HG03060 (cell line): Measurements from ENCODE around the gene AGO3.

Experiments used
- ATAC-seq: cut with Tn5 transposase; IDR thresholded peaks from one replicate; pipeline ENCODE4 v1.9.1; 2021; ENCODE audit warnings: low read depth, moderate number of reproducible peaks; ENCODE audit not compliant: unreplicated experiment

The AGO3 gene

DNA sequence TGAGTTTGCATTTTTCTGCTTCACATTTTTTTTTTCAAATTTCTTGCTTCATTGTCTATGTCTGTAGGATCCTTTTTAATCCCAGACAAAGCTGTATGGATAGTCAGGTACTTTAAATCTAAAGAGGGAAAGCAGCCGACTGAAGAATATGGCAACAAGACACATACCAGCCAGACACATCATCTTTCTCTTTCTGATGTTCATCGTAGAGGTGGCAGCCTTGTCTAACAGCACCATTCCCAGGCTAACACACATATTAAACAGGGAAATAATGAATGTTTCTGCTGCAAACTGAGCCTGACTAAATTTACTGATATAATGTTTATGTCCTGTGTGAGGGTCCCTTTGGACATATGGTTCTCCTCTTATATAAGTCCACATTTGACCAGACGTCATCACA lies 149.3 kb downstream of the AGO3 start:
- ATAC-seq: no peak

DNA sequence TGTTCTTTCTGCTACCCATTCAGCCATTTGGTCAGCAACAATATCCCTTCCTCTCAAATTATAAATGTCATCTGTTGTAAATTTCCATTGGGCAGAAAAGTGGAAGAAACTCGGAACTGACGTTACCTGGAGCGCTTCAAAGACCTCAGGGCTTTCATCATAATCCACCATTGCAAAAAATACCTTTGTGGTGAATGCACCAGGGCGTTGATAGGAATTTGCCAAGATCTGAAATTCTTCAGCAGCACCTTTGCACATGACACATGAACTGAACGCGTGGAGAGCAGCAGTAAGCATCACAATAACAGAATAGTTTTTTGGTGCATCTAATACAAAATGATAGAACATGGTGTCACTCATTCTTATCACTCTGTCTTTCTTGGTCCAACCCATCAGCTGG lies 149.9 kb downstream of the AGO3 start:
- no peak for ATAC-seq

DNA sequence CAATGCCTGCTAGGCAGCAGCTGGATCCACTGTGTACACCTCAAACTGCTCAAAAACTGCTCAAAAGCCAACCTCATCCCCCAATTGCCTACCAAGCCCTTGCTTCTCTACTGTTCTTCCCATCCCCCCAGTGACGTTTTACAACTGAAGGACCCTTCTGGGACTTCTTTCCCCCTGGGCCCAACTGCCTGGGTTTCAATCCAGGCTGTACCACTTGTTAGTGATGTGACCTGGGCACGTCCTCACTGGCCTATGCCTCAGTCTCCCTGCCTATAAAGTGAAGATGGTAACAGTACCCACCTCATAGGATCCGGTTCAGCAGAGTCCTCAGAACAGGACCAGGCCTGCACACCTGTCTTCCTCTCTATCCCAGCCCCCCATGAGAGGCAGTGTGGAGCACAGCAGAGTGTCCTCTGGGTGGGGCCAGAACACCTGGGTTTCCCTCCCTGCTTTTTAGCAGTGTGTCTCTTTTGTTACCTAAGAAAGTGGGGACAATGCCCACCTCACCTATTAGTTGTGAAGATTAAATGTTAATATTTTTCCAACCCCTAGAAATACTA lies 151.1 kb downstream of the AGO3 start:
- ATAC-seq: no peak

DNA sequence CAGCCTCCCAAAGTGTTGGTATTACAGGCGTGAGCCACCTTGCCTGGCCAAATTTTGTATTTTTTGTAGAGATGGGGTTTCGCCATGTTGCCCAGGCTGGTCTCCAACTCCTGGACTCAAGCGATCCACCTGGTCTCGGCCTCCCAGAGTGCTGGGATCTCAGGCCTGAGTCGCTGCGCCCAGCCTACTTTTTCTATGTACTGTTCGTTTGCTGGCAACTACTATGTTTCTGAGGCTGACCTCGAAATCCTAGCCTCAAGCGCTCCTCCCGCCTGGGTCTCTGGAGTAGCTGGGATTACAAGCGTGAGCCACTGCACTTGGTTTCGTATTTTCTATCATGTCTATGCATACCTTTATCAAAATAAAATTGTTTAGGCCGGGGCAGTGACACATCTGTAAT lies 152.3 kb downstream of the AGO3 start:
- ATAC-seq: no peak

DNA sequence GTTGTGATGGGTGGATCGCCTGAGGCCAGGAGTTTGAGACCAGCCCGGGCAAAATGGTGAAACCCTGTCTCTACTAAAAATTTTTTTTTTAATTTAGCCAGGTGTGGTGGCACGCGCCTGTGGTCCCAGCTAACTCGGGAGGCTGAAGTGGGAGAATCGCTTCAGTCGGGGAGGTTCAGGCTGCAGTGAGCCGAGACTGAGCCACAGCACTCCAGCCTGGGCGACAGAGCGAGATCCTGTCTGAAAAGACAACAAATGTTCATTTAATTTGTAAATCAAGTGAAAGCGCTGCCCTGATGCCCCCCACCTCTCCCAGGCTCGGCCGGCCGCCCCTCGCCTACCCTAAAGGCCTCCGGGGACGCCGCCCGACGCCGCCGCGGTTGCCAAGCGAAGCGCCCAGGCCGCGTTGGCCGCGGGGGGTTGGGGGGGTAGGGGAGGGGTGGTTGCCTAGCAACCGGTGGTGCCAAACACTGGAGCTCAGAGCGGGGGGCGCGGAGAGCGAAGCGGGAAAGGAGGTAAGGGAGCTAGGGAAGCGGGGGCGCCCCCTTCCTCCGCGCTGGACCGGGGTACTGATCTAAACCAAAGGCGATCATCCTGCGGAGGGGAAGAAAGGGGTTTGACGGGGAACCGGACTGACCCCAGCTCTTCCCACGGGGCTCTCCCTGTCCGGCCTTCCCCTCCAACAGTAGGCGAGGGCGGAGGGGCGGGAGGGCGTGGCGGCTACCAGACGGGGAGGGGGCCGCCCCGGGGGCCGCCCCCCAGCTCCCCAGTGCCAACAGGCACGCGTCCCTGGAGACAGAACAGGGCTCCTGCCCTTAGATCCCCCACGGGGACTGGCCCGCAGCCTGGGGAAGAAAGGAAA lies 153.0 kb downstream of the AGO3 start, which contains the start of gene TEKT2:
TSS of gene TEKT2 (plus strand) at position 460 of the 862 bp plus-strand sequence. CDS start 828 bp downstream, outside the sequence.
- no peak for ATAC-seq

DNA sequence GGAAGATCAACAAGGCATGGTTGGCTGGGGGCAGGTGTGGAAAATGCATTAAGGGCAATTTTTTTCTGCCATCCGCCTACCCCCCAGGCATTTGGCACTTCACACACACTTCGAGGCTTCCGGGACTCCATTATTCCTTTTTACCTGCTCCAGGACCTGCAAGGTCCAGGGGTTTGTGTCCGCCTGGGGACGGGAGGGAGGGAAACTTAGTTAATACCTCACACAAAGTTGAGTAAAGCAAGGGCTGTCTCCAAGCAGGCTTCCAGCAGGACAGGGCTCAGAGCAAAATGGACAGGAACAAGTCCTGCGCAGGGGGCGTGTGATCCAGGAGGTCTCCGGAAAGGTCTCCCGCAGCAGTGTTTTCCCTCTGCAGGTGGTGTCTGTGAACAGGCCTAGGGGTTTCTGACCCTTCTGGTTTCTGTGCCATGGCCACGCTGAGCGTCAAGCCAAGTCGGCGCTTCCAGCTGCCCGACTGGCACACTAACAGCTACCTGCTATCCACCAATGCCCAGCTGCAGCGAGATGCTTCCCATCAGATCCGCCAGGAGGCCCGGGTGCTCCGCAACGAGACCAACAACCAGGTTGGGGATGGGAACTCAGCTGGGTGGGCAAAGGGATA lies 153.7 kb downstream of the AGO3 start:
- ATAC-seq: no peak

DNA sequence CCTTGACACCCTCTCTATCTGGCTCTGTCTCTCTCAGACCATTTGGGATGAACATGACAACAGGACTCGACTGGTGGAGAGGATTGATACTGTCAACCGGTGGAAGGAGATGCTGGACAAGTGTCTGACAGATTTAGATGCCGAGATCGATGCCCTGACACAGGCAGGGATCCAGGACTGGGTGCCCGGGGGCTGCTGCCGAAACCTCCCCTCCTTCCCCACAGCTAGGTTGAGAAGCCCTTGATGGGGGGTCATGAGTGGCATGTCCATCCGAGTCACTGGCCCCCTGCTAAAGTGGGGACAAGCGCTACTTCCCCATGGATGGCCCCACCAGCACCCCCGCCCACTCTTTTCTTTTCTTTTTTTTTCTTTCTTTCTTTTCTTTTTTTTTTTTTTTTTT lies 154.2 kb downstream of the AGO3 start:
- ATAC-seq: no peak

DNA sequence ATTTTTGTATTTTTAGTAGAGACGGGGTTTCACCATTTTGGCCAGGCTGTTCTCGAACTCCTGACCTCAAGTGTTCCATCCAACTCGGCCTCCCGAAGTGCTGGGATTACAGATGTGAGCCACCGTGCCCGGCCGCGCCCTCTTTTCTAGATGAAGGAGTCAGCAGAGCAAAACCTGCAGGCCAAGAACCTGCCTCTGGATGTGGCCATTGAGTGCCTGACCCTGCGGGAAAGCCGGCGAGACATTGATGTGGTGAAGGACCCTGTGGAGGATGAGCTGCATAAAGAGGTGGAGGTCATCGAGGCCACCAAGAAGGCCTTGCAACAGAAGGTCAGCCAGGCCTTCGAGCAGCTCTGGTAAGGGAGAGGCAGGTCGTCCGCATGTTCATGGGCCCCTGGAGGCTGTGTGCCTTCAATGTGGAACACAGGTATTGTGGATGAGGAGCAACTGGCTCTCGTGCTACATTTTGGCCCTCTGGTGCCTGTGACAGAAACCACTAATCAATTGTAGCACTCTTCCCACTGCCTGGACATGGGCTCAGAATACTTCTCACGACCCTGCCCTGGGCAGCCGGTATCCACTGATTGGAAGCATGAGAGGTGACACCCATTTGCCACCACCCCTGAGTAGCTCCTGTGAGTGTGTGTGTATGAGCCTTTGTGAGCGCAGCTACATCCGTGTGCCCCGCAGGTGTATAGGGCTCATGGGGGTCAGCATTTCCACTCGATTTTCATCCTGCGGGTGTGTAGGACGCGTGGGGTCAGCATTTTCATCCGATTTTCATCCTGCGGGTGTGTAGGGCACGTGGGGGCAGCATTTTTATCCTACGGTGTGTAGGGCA lies 155.0 kb downstream of the AGO3 start:
- no peak for ATAC-seq

DNA sequence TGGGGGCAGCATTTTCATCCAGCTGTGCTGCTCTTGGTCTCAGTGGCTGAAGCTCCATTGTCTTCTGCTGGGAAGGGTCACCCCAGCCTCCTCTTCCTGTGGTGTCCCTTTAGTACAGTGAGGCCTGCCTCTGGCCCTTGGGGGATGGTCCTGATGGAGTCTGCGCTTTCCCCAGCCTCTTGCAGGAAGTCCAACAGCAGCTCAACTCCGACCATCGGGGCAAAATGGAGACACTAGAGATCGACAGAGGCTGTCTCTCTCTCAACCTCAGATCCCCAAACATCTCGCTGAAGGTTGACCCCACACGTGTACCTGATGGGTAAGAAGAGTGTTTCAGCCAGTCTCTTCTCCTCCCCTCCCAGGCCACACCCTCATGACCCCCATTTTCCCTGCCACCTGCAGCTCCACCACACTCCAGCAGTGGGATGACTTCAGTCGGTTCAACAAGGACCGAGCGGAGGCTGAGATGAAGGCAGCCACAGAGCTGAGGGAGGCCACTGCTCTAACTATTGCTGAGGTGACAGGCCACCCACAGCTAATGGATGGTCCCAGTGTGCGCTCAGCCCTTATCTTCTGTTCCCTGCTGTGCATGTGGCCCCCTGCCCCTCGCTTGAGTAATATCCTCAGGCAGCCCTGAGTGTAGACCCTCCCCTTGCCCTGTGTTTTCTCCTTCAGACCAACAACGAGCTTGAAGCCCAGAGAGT lies 155.8 kb downstream of the AGO3 start:
- no peak for ATAC-seq

DNA sequence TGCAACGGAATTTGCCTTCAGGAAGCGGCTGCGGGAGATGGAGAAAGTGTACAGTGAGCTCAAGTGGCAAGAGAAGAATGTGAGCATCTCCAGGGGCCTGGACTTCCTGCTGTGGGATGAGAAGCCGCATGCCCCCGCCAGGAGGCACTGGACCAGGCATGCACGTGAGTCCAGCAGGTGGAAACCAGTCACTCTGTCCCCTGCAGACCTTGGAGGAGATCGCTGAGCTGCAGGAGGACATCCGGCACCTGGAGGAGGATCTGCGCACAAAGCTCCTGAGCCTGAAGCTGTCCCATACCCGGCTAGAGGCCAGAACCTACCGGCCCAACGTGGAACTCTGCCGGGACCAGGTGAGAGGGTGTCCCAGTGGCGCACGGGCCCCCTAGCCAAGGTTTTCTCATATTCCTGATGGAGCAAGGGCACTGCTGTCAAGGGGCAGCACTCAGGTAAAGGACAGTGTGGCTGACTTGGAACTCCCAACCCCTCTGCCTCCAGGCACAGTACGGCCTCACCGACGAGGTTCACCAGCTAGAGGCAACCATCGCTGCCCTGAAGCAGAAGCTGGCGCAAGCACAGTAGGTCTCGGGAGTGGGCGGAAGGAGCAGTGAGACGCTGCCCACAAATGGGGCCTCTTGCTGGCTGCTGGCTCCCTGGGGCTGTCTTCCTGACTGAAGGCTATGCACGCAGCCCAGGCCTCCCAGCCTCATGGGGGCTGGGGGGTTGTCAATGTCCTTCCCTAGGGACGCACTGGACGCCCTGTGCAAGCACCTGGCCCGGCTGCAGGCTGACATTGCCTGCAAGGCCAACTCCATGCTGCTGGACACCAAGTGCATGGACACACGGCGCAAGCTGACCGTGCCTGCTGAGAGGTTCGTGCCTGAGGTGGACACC lies 156.6 kb downstream of the AGO3 start:
- no peak for ATAC-seq

DNA sequence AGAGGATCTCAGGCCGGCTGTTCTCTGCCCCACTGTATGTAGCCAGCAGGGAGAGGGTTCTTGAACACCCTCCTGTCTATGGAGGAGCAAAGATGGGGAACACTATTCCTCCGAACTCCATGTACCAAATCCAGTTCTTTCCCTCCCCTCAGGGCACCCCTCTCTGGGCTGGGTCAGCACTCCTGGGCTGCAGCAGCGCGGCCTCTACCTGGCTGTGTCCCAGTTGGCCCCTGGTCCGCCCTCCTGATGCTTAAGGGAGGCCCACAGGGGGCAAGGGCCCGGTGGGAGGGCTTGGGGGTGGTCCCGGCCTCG lies 157.3 kb downstream of the AGO3 start:
- ATAC-seq: peak; percentile 2

DNA sequence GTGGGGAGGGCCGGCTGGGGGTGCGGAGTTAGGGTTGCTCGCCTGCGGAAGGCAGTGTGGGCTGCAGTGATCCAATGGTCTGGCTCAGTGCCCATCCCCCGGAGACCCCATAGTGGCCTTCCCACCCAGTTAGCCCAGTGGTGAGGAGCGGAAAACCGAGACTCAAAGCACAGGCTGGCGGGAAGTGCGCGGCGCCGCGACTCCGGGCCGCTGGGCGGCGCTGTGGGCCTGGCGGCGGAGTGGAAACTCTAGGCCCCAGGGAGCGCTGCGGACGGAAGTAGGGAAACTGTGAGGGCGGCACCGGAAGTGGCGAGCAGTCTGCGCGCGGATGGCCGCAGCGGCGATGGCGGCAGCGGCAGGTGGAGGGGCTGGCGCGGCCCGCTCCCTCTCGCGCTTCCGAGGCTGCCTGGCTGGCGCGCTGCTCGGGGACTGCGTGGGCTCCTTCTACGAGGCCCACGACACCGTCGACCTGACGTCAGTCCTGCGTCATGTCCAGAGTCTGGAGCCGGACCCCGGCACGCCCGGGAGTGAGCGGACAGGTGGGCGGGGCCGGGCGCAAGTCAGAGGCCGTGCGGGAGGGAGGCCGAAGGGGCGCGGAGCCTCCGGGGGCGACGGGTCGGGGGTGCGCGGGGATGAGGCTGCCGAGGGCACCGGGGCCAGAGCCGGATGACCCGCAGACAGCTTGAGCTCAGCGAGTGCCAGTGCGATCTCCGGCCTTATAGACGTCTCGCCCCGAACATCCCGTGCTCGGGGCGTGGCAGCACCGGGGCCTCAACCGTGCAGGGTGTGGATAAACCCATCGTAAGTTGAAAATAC lies 157.9 kb downstream of the AGO3 start, which contains the start of gene ADPRS:
TSS of gene ADPRS (plus strand) at position 316 of the 816 bp plus-strand sequence. CDS start at position 329, 13 bp downstream.
- ATAC-seq: peak; percentile 76

DNA sequence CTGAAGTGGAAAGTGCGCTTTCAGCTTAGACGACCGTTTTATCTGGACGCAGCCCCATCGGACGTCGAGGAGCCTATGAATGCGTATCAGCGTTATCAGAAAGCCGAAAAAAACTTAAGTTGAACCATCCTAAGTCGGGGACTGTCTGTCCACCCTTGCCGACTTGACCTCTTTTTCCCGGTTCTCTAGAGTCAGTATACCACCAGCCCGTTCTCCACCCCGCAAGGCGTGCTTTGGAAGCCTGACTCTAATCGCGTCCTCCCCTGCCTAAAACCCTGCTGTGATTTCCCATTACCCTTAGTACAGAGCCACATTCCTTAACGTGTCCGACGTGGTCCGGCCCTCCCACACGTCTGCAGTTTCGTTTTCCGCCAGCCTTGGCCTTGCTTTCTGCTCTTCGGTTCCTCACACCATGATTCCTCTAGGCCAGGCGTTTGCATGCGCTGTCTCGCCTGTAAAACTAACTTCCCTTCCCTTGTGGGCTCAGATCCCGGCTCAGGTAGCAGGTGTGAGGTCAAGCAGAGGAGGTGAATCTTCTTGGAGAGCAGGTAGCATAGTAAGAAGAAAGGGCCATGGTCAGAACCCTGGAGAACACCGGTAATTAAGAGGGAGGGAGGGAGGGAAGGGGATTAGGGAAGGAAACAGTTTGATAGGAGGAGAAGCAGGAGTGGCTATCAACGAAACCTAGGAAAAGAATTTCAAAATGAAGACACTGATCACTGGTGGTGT lies 158.7 kb downstream of the AGO3 start:
- no peak for ATAC-seq

DNA sequence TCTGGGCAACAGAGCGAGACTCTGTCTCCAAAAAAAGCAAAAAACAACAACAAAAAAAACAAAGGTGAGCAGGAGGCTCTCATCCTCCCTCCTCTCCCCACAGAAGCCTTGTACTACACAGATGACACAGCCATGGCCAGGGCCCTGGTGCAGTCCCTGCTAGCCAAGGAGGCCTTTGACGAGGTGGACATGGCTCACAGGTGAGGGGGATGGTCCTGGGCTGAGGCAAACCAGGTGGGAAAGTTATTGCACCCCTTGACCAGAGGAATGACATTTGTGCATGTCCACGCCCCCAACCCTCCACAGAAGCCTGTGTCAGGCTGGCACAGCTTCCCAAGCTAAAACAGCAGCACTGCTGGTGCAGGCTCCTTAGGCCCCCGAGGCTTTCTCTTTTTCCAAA lies 160.2 kb downstream of the AGO3 start:
- no peak for ATAC-seq

DNA sequence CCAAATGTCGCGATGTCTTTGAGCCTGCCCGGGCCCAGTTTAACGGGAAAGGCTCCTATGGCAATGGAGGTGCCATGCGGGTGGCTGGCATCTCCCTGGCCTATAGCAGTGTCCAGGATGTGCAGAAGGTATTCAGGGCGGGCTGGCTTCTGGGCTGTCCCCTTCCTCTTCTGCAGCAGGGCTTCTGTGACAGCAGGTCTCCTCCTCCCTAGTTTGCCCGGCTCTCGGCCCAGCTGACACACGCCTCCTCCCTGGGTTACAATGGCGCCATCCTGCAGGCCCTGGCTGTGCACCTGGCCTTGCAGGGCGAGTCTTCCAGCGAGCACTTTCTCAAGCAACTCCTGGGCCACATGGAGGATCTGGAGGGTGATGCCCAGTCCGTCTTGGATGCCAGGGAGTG lies 160.8 kb downstream of the AGO3 start:
- ATAC-seq: no peak

DNA sequence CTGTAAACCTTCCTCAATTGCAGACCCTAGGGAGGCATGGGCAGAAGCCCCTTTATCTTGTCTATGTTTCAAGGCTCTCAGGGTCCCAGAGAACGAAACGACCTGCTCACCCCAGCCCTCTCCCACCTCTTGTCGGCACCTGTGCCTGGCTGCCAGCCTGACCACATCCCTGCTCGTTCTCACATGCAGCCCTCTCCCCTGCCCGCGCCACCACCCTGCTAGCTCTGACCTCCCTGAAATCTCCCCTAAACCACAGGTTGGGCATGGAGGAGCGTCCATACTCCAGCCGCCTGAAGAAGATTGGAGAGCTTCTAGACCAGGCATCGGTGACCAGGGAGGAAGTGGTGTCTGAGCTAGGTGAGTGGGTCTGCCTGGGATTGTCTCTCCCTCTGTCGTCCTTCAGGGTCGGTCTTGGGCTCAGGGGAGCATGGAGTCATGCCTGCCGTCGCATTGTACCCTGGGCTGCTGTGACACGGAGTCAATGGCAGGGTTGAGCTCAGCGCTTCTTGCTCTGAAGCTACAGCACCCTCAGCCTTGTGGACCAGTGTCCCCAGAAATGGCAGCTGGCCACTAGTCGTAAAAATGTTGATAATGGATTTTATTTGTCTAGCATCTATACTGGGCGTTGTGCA lies 161.4 kb downstream of the AGO3 start:
- no peak for ATAC-seq

DNA sequence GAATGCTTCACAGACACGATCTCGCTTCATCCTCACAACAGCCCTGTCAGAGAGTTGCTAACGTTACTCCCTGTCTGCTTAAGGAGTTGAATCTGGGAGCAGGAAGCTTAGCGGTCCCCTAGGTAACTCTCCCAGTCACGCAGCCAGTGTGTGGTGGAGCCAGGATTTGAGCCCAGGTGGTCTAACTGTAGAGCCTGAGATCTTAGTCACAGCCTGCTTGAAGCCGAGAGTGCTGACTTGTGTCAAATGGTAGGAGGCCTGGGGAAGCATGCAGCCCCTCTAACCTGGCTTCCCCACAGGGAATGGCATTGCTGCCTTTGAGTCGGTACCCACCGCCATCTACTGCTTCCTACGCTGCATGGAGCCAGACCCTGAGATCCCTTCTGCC lies 161.9 kb downstream of the AGO3 start:
- ATAC-seq: no peak
